Endothelial cell of umbilical vein (primary cell): ENCODE data around the gene LHX1.

Source experiments
- EZH2 ChIP-seq: IDR thresholded peaks from 2 replicates; pipeline ENCODE4 v1.6.1; 2012; ENCODE audit warnings: borderline replicate concordance, low read depth, mild to moderate bottlenecking, moderate library complexity, low read length, inconsistent platforms; ENCODE audit not compliant: severe bottlenecking
- FOS ChIP-seq: IDR thresholded peaks from 2 replicates; pipeline ENCODE4 v1.6.1; 2011; ENCODE audit warnings: mild to moderate bottlenecking, low read length, moderate library complexity, borderline replicate concordance; ENCODE audit not compliant: insufficient read depth
- GATA2 ChIP-seq: IDR thresholded peaks from 2 replicates; pipeline ENCODE4 v1.7.0; 2011; ENCODE audit warnings: low read depth, mild to moderate bottlenecking, moderate library complexity, mixed read lengths, low read length; ENCODE audit not compliant: insufficient read length, insufficient read depth
- MYC ChIP-seq: IDR thresholded peaks from one replicate; pipeline ENCODE4 v1.6.1; 2011; ENCODE audit warnings: mild to moderate bottlenecking, low read depth, low read length
- POLR2A ChIP-seq: IDR thresholded peaks from 2 replicates; pipeline ENCODE4 v1.6.1; 2012; ENCODE audit warnings: low read depth, mild to moderate bottlenecking, control low read depth, low read length
- POLR2AphosphoS5 ChIP-seq: IDR thresholded peaks from 2 replicates; pipeline ENCODE4 v1.6.1; 2012; ENCODE audit warnings: low read depth, mild to moderate bottlenecking, control low read depth, low read length, moderate library complexity; ENCODE audit not compliant: insufficient read depth
- TF ChIP-seq, protein P1 (sequence below), 2 donors: IDR thresholded peaks; 1 replicate in 1 of 2; 2 replicates in 1 of 2; pipeline ENCODE4 v1.5.1; 2011; ENCODE audit warnings: low read length in 2 of 2, mild to moderate bottlenecking in 2 of 2, moderate library complexity in 2 of 2, control low read depth in 1 of 2, inconsistent platforms in 1 of 2, low read depth in 1 of 2; ENCODE audit not compliant: insufficient read depth in 1 of 2; ENCODE audit errors: extremely low read depth in 1 of 2
- TF ChIP-seq, protein P2 (sequence below): IDR thresholded peaks from 2 replicates; pipeline ENCODE4 v1.6.1; 2011; ENCODE audit not compliant: insufficient read depth, insufficient read length

GRCh38 chr17:36943250-36944191 lies 6.2 kb downstream of the LHX1 start:
- TF ChIP-seq POLR2A (no peak), EZH2 (peak; percentile 18), FOS (no peak), POLR2AphosphoS5 (no peak), MYC (no peak), GATA2 (no peak)
- TF ChIP-seq, protein P1, sequence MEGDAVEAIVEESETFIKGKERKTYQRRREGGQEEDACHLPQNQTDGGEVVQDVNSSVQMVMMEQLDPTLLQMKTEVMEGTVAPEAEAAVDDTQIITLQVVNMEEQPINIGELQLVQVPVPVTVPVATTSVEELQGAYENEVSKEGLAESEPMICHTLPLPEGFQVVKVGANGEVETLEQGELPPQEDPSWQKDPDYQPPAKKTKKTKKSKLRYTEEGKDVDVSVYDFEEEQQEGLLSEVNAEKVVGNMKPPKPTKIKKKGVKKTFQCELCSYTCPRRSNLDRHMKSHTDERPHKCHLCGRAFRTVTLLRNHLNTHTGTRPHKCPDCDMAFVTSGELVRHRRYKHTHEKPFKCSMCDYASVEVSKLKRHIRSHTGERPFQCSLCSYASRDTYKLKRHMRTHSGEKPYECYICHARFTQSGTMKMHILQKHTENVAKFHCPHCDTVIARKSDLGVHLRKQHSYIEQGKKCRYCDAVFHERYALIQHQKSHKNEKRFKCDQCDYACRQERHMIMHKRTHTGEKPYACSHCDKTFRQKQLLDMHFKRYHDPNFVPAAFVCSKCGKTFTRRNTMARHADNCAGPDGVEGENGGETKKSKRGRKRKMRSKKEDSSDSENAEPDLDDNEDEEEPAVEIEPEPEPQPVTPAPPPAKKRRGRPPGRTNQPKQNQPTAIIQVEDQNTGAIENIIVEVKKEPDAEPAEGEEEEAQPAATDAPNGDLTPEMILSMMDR (IDR thresholded peaks at IDR 0.05; ENCODE audit: extremely low read depth in 1 of 2, insufficient read depth in 1 of 2, low read depth in 1 of 2, low read length in 2 of 2) = no peak
- TF ChIP-seq, protein P2, sequence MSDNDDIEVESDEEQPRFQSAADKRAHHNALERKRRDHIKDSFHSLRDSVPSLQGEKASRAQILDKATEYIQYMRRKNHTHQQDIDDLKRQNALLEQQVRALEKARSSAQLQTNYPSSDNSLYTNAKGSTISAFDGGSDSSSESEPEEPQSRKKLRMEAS = no peak
